Duodenal mucosa (tissue), 2 donors: ENCODE results near the gene ARMC2.

Source experiments
- H3K27ac ChIP-seq: one replicate; pipeline ENCODE4 v1.7.0; 2013; ENCODE audit warnings: low read depth, low read length
- H3K27me3 ChIP-seq, 2 donors: one replicate each; pipeline ENCODE4 v1.7.0; 2013; ENCODE audit warnings: low read length in 2 of 2, control low read depth in 1 of 2; ENCODE audit not compliant: insufficient read depth in 2 of 2, control insufficient read depth in 1 of 2
- H3K36me3 ChIP-seq, 2 donors: one replicate each; pipeline ENCODE4 v1.7.0; 2013; ENCODE audit warnings: low read length in 2 of 2, control low read depth in 1 of 2; ENCODE audit not compliant: insufficient read depth in 2 of 2, control insufficient read depth in 1 of 2
- H3K4me1 ChIP-seq, 2 donors: one replicate each; pipeline ENCODE4 v1.7.0; 2013; ENCODE audit warnings: low read length in 2 of 2, control low read depth in 1 of 2; ENCODE audit not compliant: insufficient read depth in 2 of 2, control insufficient read depth in 1 of 2
- H3K4me3 ChIP-seq, 2 donors: one replicate each; pipeline ENCODE4 v1.7.0; 2013; ENCODE audit warnings: low read length in 2 of 2, low read depth in 1 of 2
- H3K9ac ChIP-seq, 2 donors: one replicate each; pipeline ENCODE4 v1.7.0; 2013; ENCODE audit warnings: low read length in 2 of 2, low read depth in 1 of 2
- H3K9me3 ChIP-seq, 2 donors: one replicate each; pipeline ENCODE4 v1.7.0; 2013; ENCODE audit warnings: low read length in 2 of 2, control low read depth in 1 of 2; ENCODE audit not compliant: control insufficient read depth in 1 of 2

Gene ARMC2

DNA sequence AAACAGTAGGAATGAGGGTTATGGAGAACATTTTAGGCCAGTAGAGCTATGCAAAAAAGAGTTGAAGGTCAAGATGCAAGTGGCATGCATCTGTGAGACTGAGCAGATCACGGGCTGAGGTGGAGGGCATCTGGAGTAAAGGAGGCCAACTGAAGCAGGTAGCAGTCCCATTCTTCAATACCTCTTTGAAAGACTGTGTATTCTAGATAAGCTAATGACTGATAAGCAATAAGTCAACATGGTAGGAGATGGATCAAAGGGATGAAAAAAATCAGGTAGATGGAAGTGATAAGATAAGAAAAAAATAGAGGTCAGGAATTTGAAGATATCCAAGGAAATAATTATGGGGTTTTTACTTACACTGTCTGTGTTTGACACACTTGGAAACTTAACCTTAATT is 55.6 kb downstream of the ARMC2 start:
- Histone ChIP-seq H3K4me1 (peaks cover 17 to 32% of the 10 kb centered on the region in 2 donors), H3K9ac (no peak overlapping the region), H3K9me3 (no peaks in the 10 kb centered on the region), H3K4me3 (no peak overlapping the region), H3K27ac (no peak overlapping the region), H3K36me3 (no peaks in the 10 kb centered on the region), H3K27me3 (no peaks in the 10 kb centered on the region)

DNA sequence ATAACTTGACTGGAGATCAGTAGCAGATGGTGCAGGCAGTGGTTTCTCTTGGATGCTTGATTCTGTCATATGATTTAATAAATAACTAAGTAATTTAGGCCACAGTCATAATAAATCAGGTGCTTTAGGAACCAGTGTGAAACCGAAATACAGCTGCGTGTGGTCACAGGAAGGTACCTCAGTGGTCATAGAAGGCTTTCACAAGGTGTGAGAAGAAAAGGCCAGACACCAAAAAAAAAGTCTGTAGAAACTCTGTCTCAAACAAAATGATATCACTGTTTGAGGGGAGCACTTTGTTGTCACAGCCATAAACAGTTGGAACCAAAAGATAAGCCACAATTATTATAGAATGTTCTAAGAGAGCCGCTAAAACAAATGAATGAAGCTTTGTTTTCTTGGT is 56.5 kb downstream of the ARMC2 start:
- no peaks in the 10 kb centered on the region for H3K36me3 ChIP-seq
- peaks cover 17 to 32% of the 10 kb centered on the region in 2 donors for H3K4me1 ChIP-seq
- H3K9me3 ChIP-seq: no peaks in the 10 kb centered on the region
- H3K27me3 ChIP-seq: no peaks in the 10 kb centered on the region
- no peak overlapping the region for H3K27ac ChIP-seq
- H3K9ac ChIP-seq: no peak overlapping the region
- peak overlapping the region in 1 of 2 donors; percentile 12 for H3K4me3 ChIP-seq

DNA sequence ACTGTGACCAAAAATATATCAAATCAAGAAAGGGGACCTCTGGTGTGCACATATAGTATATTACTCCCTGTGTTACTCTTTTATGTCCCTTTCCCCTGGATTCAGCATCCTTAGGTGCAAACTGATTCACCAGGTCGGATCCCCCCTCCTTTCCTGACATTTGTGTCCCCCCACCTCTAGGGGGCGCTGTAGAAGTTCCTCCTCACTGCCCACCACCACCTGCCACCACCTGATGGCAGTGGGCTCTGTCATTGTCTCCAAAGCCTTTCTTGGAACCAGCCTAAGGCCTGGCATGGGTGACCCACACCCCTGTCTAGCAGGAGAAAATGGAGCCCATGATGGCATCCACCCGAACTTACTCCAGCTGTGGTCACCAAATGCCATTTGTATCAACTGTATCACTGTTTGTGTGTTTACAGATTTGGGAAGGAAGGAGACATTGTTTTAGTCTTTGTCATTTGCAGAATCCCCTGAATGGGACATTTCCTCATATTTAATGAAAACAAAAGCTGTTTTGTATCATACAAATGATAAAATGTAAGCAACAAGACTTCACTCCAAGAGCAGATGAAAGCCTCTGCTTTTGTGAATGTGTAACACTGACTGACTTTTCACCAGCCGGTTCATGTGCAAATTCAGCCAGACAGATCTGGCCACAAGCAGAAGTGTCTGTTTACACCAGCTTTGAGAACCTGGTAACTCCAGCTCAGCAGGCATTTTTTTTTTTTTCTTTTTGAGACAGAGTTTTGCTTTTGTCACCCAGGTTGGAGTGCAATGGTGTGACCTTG is 66.2 kb downstream of the ARMC2 start:
- no peak overlapping the region for H3K27ac ChIP-seq
- no peaks in the 10 kb centered on the region for H3K36me3 ChIP-seq
- H3K4me3 ChIP-seq: no peak overlapping the region
- H3K27me3 ChIP-seq: no peaks in the 10 kb centered on the region
- no peaks in the 10 kb centered on the region for H3K9me3 ChIP-seq
- no peak overlapping the region for H3K9ac ChIP-seq
- H3K4me1 ChIP-seq: peaks cover 3 to 5% of the 10 kb centered on the region in 2 donors

DNA sequence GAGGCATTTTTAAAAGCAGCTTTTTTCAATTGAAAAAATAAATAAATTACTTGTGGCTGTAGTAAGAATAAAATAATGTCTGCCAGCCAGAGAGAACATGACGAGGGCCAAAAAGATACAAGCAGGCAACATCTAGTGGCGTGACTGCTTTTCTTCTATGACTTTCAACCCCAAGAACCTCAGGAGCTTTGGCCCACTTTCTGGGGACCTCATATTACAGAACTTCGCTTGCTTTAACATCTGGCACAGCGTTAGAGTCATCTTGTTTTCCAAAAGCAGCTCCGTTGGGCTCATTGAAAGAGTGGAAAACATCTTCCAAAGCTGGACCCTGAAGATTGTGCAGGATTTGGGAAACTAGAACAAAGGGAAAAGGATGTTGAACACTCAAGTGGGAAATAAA is 67.0 kb downstream of the ARMC2 start:
- Histone ChIP-seq H3K4me3 (no peak overlapping the region), H3K27ac (no peak overlapping the region), H3K36me3 (no peaks in the 10 kb centered on the region), H3K9me3 (no peaks in the 10 kb centered on the region), H3K27me3 (no peaks in the 10 kb centered on the region), H3K9ac (no peak overlapping the region), H3K4me1 (peaks cover 3 to 5% of the 10 kb centered on the region in 2 donors)

DNA sequence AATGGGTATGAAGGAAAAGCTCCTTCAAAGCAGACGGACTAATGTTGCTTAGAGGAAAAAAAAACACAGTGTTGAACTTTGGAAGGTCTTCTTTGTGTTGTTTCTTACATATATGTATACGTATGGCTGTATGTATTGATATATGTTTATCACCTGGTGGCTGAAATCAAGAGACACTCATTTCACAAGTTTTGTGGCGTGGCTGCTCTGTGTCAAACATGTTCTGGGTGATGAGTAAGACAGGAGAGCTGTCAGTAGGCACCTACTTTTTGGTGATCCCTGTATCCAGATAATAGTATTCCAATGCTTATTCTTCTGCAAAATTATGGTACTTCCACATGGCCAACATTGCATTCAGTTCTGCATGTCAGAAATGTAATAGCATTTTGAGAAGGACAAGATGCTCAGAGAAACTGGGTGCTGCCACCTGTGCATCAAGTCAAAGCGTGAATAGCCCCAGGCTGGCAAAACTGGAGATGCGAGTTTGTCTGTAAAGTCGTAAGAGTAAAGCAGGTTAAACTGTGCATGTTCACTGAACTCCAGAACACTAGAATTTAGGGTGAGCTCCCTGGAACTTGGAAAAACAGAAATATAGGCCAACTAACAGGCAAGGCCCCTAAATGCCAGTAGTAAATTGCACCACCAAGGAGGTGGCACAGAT is 67.9 kb downstream of the ARMC2 start:
- Histone ChIP-seq H3K4me1 (peaks cover 3 to 14% of the 10 kb centered on the region in 2 donors), H3K9ac (no peak overlapping the region), H3K27ac (no peak overlapping the region), H3K27me3 (no peaks in the 10 kb centered on the region), H3K4me3 (no peak overlapping the region), H3K9me3 (no peaks in the 10 kb centered on the region), H3K36me3 (no peaks in the 10 kb centered on the region)

DNA sequence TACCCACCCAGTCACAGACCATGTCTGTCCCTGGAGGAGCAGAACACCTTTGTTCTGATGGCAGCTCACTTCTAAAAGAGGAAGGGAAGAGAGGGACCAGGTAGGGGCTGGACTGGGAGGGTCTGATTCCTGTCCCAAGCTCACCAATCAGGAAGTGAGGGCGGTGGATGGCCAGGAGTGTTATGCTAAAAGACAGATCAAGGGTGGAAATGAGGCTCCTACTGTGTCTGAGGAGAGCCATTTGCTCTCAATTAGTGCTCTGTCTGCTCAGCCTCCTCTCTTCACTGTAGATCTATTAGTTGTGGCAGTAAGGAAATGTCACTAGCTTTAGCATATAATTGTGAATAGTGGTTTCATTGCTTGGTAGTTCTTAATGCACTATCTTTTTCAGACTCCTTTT is 72.5 kb downstream of the ARMC2 start:
- Histone ChIP-seq H3K9me3 (no peaks in the 10 kb centered on the region), H3K4me1 (peaks cover 0 to 20% of the 10 kb centered on the region in 2 donors), H3K27ac (no peak overlapping the region), H3K27me3 (no peaks in the 10 kb centered on the region), H3K36me3 (no peaks in the 10 kb centered on the region), H3K4me3 (no peak overlapping the region), H3K9ac (no peak overlapping the region)

DNA sequence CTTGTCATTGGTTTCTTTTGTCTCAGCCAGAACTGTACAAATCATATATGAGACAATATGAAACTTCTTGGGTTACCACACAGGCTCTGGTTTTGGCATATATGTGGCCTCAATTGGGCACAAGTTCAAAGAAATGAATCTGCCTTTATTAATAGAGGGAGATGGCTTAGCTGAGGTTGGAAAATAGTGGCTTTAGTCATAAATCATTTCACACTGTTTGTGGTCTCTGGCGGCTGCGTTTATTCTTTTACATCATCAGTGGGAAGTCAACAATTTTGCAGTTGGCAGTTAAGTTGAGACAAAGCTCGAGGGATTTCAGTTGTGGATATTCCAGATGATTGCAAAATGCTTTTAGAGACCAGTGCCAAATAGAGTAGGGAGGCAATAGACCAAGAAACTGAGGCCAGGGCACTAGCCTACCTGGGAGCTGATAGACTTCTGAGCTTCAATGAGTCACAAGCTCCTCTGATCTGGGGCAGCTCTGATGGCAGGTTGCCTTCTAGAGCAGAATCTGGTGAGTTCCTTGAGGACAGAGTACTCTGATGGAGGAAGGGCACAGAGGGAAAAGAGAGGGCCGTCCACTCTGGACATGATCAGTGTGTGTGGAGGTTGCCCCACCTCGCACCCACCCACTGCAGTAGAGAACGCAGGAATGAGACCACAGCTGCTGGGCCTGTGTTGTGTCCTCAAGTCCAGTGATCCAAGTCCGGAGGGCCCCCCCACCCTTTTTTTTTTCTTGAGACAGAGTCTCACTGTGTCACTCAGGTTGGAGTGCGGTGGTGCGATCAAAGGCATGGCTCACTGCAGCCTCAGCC is 73.5 kb downstream of the ARMC2 start:
- H3K36me3 ChIP-seq: no peaks in the 10 kb centered on the region
- no peak overlapping the region for H3K27ac ChIP-seq
- no peaks in the 10 kb centered on the region for H3K9me3 ChIP-seq
- no peak overlapping the region for H3K9ac ChIP-seq
- peaks cover 0 to 20% of the 10 kb centered on the region in 2 donors for H3K4me1 ChIP-seq
- no peak overlapping the region for H3K4me3 ChIP-seq
- H3K27me3 ChIP-seq: no peaks in the 10 kb centered on the region

DNA sequence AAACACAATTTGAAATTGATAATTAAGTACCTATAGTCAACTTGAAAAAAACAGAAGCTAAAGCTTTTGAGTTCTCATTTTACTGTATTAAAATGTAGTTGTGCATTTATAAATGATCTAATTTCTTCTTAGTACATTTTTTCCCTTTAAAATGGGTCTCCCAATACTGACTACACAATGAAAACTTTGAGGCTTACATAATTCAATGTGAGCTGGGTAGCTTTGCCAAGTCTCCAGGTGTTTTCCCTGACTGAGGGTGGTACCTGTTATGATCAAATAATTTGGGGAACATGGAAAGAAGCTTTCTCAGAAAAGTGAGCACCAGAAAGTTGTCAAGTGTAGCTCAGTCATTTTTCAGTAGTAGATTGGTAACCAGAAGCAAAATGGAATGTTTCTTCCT is 74.3 kb downstream of the ARMC2 start:
- H3K27me3 ChIP-seq: no peaks in the 10 kb centered on the region
- no peaks in the 10 kb centered on the region for H3K36me3 ChIP-seq
- H3K9ac ChIP-seq: no peak overlapping the region
- H3K4me1 ChIP-seq: peaks cover 0 to 20% of the 10 kb centered on the region in 2 donors
- no peak overlapping the region for H3K27ac ChIP-seq
- H3K4me3 ChIP-seq: no peak overlapping the region
- no peaks in the 10 kb centered on the region for H3K9me3 ChIP-seq

DNA sequence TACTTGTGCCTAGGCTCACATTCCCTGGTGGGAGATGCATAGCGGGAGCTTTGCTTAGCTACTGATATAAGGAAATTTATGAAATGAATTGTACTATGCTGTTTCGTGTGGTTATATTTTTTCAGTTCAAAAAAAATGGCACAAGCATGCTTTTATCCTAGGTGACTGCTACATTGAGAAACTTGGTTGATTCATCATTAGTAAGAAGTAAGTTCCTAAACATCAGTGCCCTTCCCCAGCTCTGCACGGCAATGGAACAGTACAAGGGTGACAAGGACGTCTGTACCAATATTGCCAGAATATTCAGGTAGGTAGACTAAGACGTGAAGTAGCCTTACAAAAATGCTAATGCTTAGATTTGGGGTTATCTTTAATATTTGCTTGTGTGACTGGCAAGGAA is 79.7 kb downstream of the ARMC2 start:
- Histone ChIP-seq H3K9me3 (no peaks in the 10 kb centered on the region), H3K27ac (no peak overlapping the region), H3K4me1 (no peaks in the 10 kb centered on the region), H3K27me3 (no peaks in the 10 kb centered on the region), H3K36me3 (no peaks in the 10 kb centered on the region), H3K4me3 (no peak overlapping the region), H3K9ac (no peak overlapping the region)

DNA sequence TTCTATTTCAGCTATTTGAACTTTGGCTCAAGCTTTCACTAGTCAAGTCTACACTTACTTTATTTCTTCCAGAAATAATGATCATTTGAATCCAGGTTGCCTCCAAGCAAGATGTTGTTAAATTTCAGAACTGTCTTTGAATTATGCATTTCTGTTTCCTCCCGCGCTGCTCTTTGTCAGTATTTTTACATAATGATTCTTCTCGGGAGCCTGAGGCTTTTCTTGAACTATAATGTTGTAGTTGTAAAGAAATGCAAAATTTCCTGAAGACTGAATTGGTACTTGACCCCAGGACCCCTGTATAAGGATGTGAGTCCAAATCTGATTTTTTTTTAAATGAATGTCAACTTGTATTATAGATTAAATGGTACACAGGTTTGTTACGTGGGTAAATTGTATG is 80.4 kb downstream of the ARMC2 start:
- Histone ChIP-seq H3K27ac (no peak overlapping the region), H3K9ac (no peak overlapping the region), H3K36me3 (no peaks in the 10 kb centered on the region), H3K27me3 (no peaks in the 10 kb centered on the region), H3K4me1 (no peaks in the 10 kb centered on the region), H3K4me3 (no peak overlapping the region), H3K9me3 (no peaks in the 10 kb centered on the region)
